ENCODE results near the gene ISM1. TPM values are rescaled to one million over a fixed set of nuclear protein-coding genes. Genes with fewer than 3 reads are reported as not detected.

ISM1 gene
- polyA plus RNA-seq, 1 experiment, result 0.25 TPM

GRCh38 chr20:13349235-13349604 lies 128.1 kb downstream of the ISM1 start:
- POLR2A ChIA-PET, result no interaction called here

More at GRCh38 chr20:13349235-13349604, 128.1 kb downstream of the ISM1 start:
- CTCF ChIA-PET, result interaction anchor here (0.9 to 1.5 kb wide), 2 partner anchors 17 to 197 kb away, joined by 3 to 4 read pairs; no protein-coding TSS in a partner anchor
- no peak for DNase-seq (ENCODE audit: low read depth)
- TF ChIP-seq CTCF (IDR thresholded peaks at IDR 0.05; ENCODE audit: insufficient read depth, low read depth, low read length), result no peak
- Histone ChIP-seq H3K36me3 (ENCODE audit: control insufficient read depth, insufficient read depth, low read length) (no peaks in the 10 kb centered on the region), H3K4me3 (ENCODE audit: low read depth, low read length) (no peak overlapping the region), H3K27me3 (ENCODE audit: control insufficient read depth, insufficient read depth, low read length) (no peaks in the 10 kb centered on the region)

Other genes with a start within 250 kb of the ISM1 start
- 0.27 and 0.36 TPM in 2 replicates for gene SPTLC3, start 212.3 kb upstream of the ISM1 start, polyA plus RNA-seq (2011; rRNA removed)